Measurements from ENCODE around the gene RBX1. TPM values are rescaled to one million over a fixed set of nuclear protein-coding genes. Genes with fewer than 3 reads are reported as not detected.
"Not testable (repeated sequence)": the region's sequence is repeated elsewhere in the genome, so short reads cannot be mapped to it uniquely, and the experiment has no call there.

Gene RBX1
- total RNA-seq, 1 donor from 2014 or later: 96.0 TPM

- H3K27ac ChIP-seq (ENCODE audit: low read depth, low read length): no peak overlapping the region
- no peaks in the 10 kb centered on the region for H3K36me3 ChIP-seq (ENCODE audit: control insufficient read depth in 3 of 3, insufficient read depth in 3 of 3, low read length in 3 of 3)
- no peak overlapping the region for H3K4me3 ChIP-seq (ENCODE audit: low read length in 3 of 3)
- H3K9ac ChIP-seq (ENCODE audit: low read depth in 1 of 3, low read length in 3 of 3): peak overlapping the region in 1 of 3 donors; percentile 40
- H3K27me3 ChIP-seq (ENCODE audit: control insufficient read depth in 3 of 3, insufficient read depth in 3 of 3, low read length in 3 of 3): no peaks in the 10 kb centered on the region
- peaks cover 4 to 12% (median 6%) of the 10 kb centered on the region in 3 donors for H3K4me1 ChIP-seq (ENCODE audit: control insufficient read depth in 3 of 3, insufficient read depth in 3 of 3, low read length in 3 of 3)
- no peaks in the 10 kb centered on the region for H3K9me3 ChIP-seq (ENCODE audit: control insufficient read depth in 3 of 3, low read length in 3 of 3)
Observed at GRCh38 chr22:40982482-40983385, 31.6 kb downstream of the RBX1 start.

- Histone ChIP-seq H3K27ac (ENCODE audit: low read depth, low read length) (no peak overlapping the region), H3K36me3 (ENCODE audit: control insufficient read depth in 3 of 3, insufficient read depth in 3 of 3, low read length in 3 of 3) (no peaks in the 10 kb centered on the region), H3K27me3 (ENCODE audit: control insufficient read depth in 3 of 3, insufficient read depth in 3 of 3, low read length in 3 of 3) (peaks cover 14 to 31% (median 30%) of the 10 kb centered on the region in 3 donors), H3K9me3 (ENCODE audit: control insufficient read depth in 3 of 3, low read length in 3 of 3) (no peaks in the 10 kb centered on the region), H3K4me1 (ENCODE audit: control insufficient read depth in 3 of 3, insufficient read depth in 3 of 3, low read length in 3 of 3) (no peaks in the 10 kb centered on the region), H3K4me3 (ENCODE audit: low read length in 3 of 3) (no peak overlapping the region), H3K9ac (ENCODE audit: low read depth in 1 of 3, low read length in 3 of 3) (no peak overlapping the region)
Observed at GRCh38 chr22:40991298-40991697, 40.1 kb downstream of the RBX1 start.

DNA sequence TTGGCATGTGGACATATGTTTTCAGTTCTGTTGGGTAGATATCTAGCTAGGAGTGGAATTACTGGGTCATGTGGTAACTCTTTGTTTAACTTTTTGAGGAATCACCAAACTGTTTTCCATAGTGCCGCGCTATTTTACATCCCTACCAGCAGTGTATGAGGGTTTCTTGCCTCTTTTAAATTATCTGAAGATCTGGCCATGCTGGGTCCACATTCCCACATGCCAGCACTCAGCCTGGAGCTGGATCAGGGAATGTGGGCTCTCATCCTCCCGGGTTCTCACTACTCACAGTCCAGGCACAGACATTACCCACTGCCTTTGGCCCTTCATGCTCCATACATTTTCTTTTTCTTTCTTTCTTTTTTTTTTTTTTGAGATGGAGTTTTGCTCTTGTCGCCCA, 44.6 kb downstream of the RBX1 start:
- Histone ChIP-seq H3K9ac (ENCODE audit: low read depth in 1 of 3, low read length in 3 of 3) (no peak overlapping the region), H3K9me3 (ENCODE audit: control insufficient read depth in 3 of 3, low read length in 3 of 3) (no peaks in the 10 kb centered on the region), H3K27me3 (ENCODE audit: control insufficient read depth in 3 of 3, insufficient read depth in 3 of 3, low read length in 3 of 3) (peaks cover 14 to 26% (median 24%) of the 10 kb centered on the region in 3 donors), H3K36me3 (ENCODE audit: control insufficient read depth in 3 of 3, insufficient read depth in 3 of 3, low read length in 3 of 3) (no peaks in the 10 kb centered on the region), H3K27ac (ENCODE audit: low read depth, low read length) (no peak overlapping the region), H3K4me3 (ENCODE audit: low read length in 3 of 3) (no peak overlapping the region), H3K4me1 (ENCODE audit: control insufficient read depth in 3 of 3, insufficient read depth in 3 of 3, low read length in 3 of 3) (no peaks in the 10 kb centered on the region)

GRCh38 chr22:40997520-40997919, 46.3 kb downstream of the RBX1 start:
- H3K4me1 ChIP-seq (ENCODE audit: control insufficient read depth in 3 of 3, insufficient read depth in 3 of 3, low read length in 3 of 3): no peaks in the 10 kb centered on the region
- H3K9ac ChIP-seq (ENCODE audit: low read depth in 1 of 3, low read length in 3 of 3): no peak overlapping the region
- no peaks in the 10 kb centered on the region for H3K9me3 ChIP-seq (ENCODE audit: control insufficient read depth in 3 of 3, low read length in 3 of 3)
- peaks cover 4 to 11% (median 9%) of the 10 kb centered on the region in 3 donors for H3K27me3 ChIP-seq (ENCODE audit: control insufficient read depth in 3 of 3, insufficient read depth in 3 of 3, low read length in 3 of 3)
- no peaks in the 10 kb centered on the region for H3K36me3 ChIP-seq (ENCODE audit: control insufficient read depth in 3 of 3, insufficient read depth in 3 of 3, low read length in 3 of 3)
- no peak overlapping the region for H3K27ac ChIP-seq (ENCODE audit: low read depth, low read length)
- no peak overlapping the region for H3K4me3 ChIP-seq (ENCODE audit: low read length in 3 of 3)

DNA sequence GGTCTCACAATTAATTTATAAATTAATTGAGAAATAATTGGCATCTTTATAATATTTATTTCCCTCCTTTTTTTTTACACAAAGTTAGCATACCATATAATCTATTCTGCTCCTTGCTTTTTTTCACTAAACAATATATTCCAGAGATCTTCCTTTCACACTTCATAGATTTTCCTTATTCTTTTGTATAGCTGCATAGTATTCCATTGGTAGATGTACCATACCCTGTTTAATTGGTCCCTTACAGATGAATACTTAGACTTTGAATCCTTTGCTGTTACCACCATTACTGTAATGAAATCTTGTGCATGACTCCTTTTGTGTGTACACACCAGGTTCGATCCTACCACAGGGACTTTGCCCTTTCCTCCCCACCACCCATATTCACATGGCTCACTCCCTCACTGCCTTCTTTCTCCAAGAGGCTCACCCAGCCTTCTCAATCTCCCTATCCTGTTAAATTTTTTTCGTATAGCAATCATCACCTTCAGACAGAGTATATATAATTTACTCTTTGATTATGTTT, 48.9 kb downstream of the RBX1 start:
- H3K4me1 ChIP-seq (ENCODE audit: control insufficient read depth in 3 of 3, insufficient read depth in 3 of 3, low read length in 3 of 3): no peaks in the 10 kb centered on the region
- H3K36me3 ChIP-seq (ENCODE audit: control insufficient read depth in 3 of 3, insufficient read depth in 3 of 3, low read length in 3 of 3): no peaks in the 10 kb centered on the region
- no peaks in the 10 kb centered on the region for H3K27me3 ChIP-seq (ENCODE audit: control insufficient read depth in 3 of 3, insufficient read depth in 3 of 3, low read length in 3 of 3)
- H3K27ac ChIP-seq (ENCODE audit: low read depth, low read length): no peak overlapping the region
- no peak overlapping the region for H3K9ac ChIP-seq (ENCODE audit: low read depth in 1 of 3, low read length in 3 of 3)
- H3K9me3 ChIP-seq (ENCODE audit: control insufficient read depth in 3 of 3, low read length in 3 of 3): no peaks in the 10 kb centered on the region
- no peak overlapping the region for H3K4me3 ChIP-seq (ENCODE audit: low read length in 3 of 3)

- no peak overlapping the region for H3K9ac ChIP-seq (ENCODE audit: low read depth in 1 of 3, low read length in 3 of 3)
- H3K9me3 ChIP-seq (ENCODE audit: control insufficient read depth in 3 of 3, low read length in 3 of 3): no peaks in the 10 kb centered on the region
Observed at GRCh38 chr22:41000941-41001721, 50.0 kb downstream of the RBX1 start.

GRCh38 chr22:41001722-41002122, 50.5 kb downstream of the RBX1 start:
- no peaks in the 10 kb centered on the region for H3K9me3 ChIP-seq (ENCODE audit: control insufficient read depth in 3 of 3, low read length in 3 of 3)
- no peak overlapping the region for H3K9ac ChIP-seq (ENCODE audit: low read depth in 1 of 3, low read length in 3 of 3)
- H3K4me1 ChIP-seq (ENCODE audit: control insufficient read depth in 3 of 3, insufficient read depth in 3 of 3, low read length in 3 of 3): no peaks in the 10 kb centered on the region
- no peaks in the 10 kb centered on the region for H3K27me3 ChIP-seq (ENCODE audit: control insufficient read depth in 3 of 3, insufficient read depth in 3 of 3, low read length in 3 of 3)
- H3K36me3 ChIP-seq (ENCODE audit: control insufficient read depth in 3 of 3, insufficient read depth in 3 of 3, low read length in 3 of 3): no peaks in the 10 kb centered on the region
- no peak overlapping the region for H3K27ac ChIP-seq (ENCODE audit: low read depth, low read length)
- H3K4me3 ChIP-seq (ENCODE audit: low read length in 3 of 3): no peak overlapping the region

More at GRCh38 chr22:41000941-41001721, 50.0 kb downstream of the RBX1 start:
- Histone ChIP-seq H3K4me1 (ENCODE audit: control insufficient read depth in 3 of 3, insufficient read depth in 3 of 3, low read length in 3 of 3) (no peaks in the 10 kb centered on the region), H3K4me3 (ENCODE audit: low read length in 3 of 3) (no peak overlapping the region), H3K36me3 (ENCODE audit: control insufficient read depth in 3 of 3, insufficient read depth in 3 of 3, low read length in 3 of 3) (no peaks in the 10 kb centered on the region), H3K27me3 (ENCODE audit: control insufficient read depth in 3 of 3, insufficient read depth in 3 of 3, low read length in 3 of 3) (no peaks in the 10 kb centered on the region), H3K27ac (ENCODE audit: low read depth, low read length) (no peak overlapping the region)

DNA sequence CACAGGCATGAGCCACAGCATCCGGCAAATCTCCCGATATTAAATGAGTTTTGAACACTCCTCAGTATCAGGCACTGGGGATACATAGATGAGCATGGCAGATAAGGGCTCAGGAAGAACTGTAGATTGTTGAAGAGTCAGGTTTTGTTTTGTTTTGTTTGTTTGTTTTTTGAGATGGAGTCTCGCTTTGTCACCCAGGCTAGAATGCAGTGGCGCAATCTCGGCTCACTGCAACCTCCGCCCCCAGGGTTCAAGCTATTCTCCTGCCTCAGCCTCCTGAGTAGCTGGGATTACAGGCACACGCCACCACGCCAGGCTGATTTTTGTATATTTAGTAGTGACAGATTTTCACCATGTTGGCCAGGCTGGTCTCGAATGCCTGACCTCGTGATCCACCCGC, 51.2 kb downstream of the RBX1 start:
- H3K9me3 ChIP-seq (ENCODE audit: control insufficient read depth in 3 of 3, low read length in 3 of 3); H3K4me1 ChIP-seq (ENCODE audit: control insufficient read depth in 3 of 3, insufficient read depth in 3 of 3, low read length in 3 of 3); H3K4me3 ChIP-seq (ENCODE audit: low read length in 3 of 3); H3K9ac ChIP-seq (ENCODE audit: low read depth in 1 of 3, low read length in 3 of 3); H3K27ac ChIP-seq (ENCODE audit: low read depth, low read length); H3K36me3 ChIP-seq (ENCODE audit: control insufficient read depth in 3 of 3, insufficient read depth in 3 of 3, low read length in 3 of 3); H3K27me3 ChIP-seq (ENCODE audit: control insufficient read depth in 3 of 3, insufficient read depth in 3 of 3, low read length in 3 of 3): not testable (repeated sequence)

DNA sequence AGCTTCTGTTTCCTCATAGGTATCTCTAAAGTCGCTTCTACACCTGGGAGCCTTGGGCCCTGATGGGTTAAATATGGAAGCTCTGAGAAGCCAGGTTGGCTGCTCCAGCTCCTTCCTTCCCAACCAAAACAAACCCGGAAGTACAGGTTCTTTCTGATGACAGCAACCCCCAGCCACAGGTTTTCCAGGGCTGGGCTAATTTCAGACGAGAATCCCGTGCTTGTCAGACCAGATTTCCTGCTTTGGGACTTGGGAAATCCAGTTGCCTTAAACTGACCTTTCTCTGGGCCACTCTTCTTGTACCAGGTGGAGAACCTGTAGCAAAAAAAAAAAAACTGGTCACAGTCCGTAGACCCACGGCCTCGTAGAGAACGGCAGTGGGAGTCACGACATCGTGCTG, 51.9 kb downstream of the RBX1 start:
- no peaks in the 10 kb centered on the region for H3K9me3 ChIP-seq (ENCODE audit: control insufficient read depth in 3 of 3, low read length in 3 of 3)
- H3K27ac ChIP-seq (ENCODE audit: low read depth, low read length): no peak overlapping the region
- H3K27me3 ChIP-seq (ENCODE audit: control insufficient read depth in 3 of 3, insufficient read depth in 3 of 3, low read length in 3 of 3): no peaks in the 10 kb centered on the region
- H3K36me3 ChIP-seq (ENCODE audit: control insufficient read depth in 3 of 3, insufficient read depth in 3 of 3, low read length in 3 of 3): no peaks in the 10 kb centered on the region
- H3K4me1 ChIP-seq (ENCODE audit: control insufficient read depth in 3 of 3, insufficient read depth in 3 of 3, low read length in 3 of 3): no peaks in the 10 kb centered on the region
- H3K9ac ChIP-seq (ENCODE audit: low read depth in 1 of 3, low read length in 3 of 3): no peak overlapping the region
- no peak overlapping the region for H3K4me3 ChIP-seq (ENCODE audit: low read length in 3 of 3)

DNA sequence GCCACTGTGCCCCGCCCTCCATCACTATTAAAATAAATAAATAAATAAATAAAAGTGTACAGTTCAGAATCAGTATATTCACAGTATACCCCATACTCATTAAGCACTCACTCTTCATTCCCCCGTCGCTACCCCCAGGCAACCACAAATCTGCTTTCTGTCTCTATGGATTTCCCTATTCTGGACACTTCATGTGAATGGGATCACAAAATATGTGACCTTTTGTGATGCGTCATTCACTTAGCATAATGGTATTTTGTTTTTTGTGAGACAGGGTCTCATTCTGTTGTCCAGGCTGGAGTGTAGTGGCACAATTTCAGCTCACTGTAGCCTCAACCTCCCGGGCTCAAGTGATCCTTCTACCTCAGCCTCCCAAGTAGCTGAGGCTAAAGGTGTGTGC, 52.8 kb downstream of the RBX1 start:
- Histone ChIP-seq H3K27ac (ENCODE audit: low read depth, low read length) (no peak overlapping the region), H3K9me3 (ENCODE audit: control insufficient read depth in 3 of 3, low read length in 3 of 3) (no peaks in the 10 kb centered on the region), H3K4me1 (ENCODE audit: control insufficient read depth in 3 of 3, insufficient read depth in 3 of 3, low read length in 3 of 3) (no peaks in the 10 kb centered on the region), H3K36me3 (ENCODE audit: control insufficient read depth in 3 of 3, insufficient read depth in 3 of 3, low read length in 3 of 3) (no peaks in the 10 kb centered on the region), H3K9ac (ENCODE audit: low read depth in 1 of 3, low read length in 3 of 3) (no peak overlapping the region), H3K4me3 (ENCODE audit: low read length in 3 of 3) (no peak overlapping the region), H3K27me3 (ENCODE audit: control insufficient read depth in 3 of 3, insufficient read depth in 3 of 3, low read length in 3 of 3) (no peaks in the 10 kb centered on the region)

Measured in skeletal muscle tissue (tissue), 4 donors.